ENCODE data around the gene IZUMO1. TPM values are rescaled to one million over a fixed set of nuclear protein-coding genes. Genes with fewer than 3 reads are reported as not detected.

The IZUMO1 gene
- total and polyA plus RNA-seq, 2 of the 13 experiments (the other 11 are each of a cell fraction or from before 2014, with no cell fraction given) = 0.07 to 0.22 TPM

DNA sequence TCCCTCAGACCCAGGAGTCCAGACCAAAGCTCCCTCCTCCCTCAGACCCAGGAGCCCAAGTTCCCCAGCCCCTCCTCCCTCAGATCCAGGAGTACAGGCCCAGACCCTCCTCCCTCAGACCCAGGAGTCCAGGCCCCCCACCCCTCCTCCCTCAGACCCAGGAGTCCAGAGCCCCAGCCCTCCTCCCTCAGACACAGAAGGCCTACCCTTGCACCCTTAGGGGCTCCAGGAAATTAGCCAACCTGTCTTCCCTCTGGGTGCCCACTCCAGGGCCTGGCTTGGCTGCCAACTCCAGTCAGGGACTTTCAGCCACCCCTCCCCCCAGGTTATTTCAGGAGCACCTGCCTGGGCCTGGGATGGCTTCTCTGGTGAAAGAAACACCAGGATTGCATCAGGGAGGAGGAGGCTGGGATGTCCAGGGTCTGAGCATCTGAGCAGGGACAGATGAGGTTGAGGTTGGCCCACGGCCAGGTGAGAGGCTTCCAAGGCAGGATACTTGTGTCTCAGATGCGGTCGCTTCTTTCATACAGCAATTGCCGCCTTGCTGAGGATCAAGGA is 8.5 kb upstream of the IZUMO1 start, which contains the start of gene FGF21 (continued):
- TF ChIP-seq HNF4G (IDR thresholded peaks at IDR 0.05; ENCODE audit: borderline replicate concordance, low read depth, low read length) (no peak), HNF4G (CRISPR knock-in tag; IDR thresholded peaks at IDR 0.05; ENCODE audit: borderline replicate concordance, low read depth) (no peak), MIER3 (CRISPR knock-in tag; IDR thresholded peaks at IDR 0.05; ENCODE audit: borderline replicate concordance) (no peak), FOXA3 (CRISPR knock-in tag; IDR thresholded peaks at IDR 0.05) (peak; percentile 33; the same call in 1 of the 2 replicates), EHMT2 (IDR thresholded peaks at IDR 0.05; ENCODE audit: borderline replicate concordance, low read depth, low read length) (no peak), NCOA1 (CRISPR knock-in tag; IDR thresholded peaks at IDR 0.05) (no peak), ZNF503 (CRISPR knock-in tag; IDR thresholded peaks at IDR 0.05) (no peak), ZFP37 (CRISPR knock-in tag; IDR thresholded peaks at IDR 0.05; ENCODE audit: borderline replicate concordance) (no peak), ZNF225 (CRISPR knock-in tag; IDR thresholded peaks at IDR 0.05) (peak; percentile 61; the same call in 1 of the 2 replicates), NFE2L1 (CRISPR knock-in tag; IDR thresholded peaks at IDR 0.05; ENCODE audit: borderline replicate concordance) (no peak), NFRKB (IDR thresholded peaks at IDR 0.05) (no peak)
- TF ChIP-seq, protein P1, sequence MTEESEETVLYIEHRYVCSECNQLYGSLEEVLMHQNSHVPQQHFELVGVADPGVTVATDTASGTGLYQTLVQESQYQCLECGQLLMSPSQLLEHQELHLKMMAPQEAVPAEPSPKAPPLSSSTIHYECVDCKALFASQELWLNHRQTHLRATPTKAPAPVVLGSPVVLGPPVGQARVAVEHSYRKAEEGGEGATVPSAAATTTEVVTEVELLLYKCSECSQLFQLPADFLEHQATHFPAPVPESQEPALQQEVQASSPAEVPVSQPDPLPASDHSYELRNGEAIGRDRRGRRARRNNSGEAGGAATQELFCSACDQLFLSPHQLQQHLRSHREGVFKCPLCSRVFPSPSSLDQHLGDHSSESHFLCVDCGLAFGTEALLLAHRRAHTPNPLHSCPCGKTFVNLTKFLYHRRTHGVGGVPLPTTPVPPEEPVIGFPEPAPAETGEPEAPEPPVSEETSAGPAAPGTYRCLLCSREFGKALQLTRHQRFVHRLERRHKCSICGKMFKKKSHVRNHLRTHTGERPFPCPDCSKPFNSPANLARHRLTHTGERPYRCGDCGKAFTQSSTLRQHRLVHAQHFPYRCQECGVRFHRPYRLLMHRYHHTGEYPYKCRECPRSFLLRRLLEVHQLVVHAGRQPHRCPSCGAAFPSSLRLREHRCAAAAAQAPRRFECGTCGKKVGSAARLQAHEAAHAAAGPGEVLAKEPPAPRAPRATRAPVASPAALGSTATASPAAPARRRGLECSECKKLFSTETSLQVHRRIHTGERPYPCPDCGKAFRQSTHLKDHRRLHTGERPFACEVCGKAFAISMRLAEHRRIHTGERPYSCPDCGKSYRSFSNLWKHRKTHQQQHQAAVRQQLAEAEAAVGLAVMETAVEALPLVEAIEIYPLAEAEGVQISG (CRISPR knock-in tag; IDR thresholded peaks at IDR 0.05) = no peak
- TF ChIP-seq, protein P2, sequence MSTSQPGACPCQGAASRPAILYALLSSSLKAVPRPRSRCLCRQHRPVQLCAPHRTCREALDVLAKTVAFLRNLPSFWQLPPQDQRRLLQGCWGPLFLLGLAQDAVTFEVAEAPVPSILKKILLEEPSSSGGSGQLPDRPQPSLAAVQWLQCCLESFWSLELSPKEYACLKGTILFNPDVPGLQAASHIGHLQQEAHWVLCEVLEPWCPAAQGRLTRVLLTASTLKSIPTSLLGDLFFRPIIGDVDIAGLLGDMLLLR (CRISPR knock-in tag; IDR thresholded peaks at IDR 0.05) = no peak
- TF ChIP-seq, protein P3, sequence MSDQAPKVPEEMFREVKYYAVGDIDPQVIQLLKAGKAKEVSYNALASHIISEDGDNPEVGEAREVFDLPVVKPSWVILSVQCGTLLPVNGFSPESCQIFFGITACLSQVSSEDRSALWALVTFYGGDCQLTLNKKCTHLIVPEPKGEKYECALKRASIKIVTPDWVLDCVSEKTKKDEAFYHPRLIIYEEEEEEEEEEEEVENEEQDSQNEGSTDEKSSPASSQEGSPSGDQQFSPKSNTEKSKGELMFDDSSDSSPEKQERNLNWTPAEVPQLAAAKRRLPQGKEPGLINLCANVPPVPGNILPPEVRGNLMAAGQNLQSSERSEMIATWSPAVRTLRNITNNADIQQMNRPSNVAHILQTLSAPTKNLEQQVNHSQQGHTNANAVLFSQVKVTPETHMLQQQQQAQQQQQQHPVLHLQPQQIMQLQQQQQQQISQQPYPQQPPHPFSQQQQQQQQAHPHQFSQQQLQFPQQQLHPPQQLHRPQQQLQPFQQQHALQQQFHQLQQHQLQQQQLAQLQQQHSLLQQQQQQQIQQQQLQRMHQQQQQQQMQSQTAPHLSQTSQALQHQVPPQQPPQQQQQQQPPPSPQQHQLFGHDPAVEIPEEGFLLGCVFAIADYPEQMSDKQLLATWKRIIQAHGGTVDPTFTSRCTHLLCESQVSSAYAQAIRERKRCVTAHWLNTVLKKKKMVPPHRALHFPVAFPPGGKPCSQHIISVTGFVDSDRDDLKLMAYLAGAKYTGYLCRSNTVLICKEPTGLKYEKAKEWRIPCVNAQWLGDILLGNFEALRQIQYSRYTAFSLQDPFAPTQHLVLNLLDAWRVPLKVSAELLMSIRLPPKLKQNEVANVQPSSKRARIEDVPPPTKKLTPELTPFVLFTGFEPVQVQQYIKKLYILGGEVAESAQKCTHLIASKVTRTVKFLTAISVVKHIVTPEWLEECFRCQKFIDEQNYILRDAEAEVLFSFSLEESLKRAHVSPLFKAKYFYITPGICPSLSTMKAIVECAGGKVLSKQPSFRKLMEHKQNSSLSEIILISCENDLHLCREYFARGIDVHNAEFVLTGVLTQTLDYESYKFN (CRISPR knock-in tag; conservative IDR thresholded peaks at IDR 0.05) = no peak
- TF ChIP-seq, protein P4, sequence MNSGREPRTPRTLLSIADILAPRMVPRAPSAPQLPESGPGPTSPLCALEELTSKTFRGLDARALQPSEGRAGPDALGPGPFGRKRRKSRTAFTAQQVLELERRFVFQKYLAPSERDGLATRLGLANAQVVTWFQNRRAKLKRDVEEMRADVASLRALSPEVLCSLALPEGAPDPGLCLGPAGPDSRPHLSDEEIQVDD (CRISPR knock-in tag; IDR thresholded peaks at IDR 0.05; ENCODE audit: borderline replicate concordance) = no peak
- TF ChIP-seq, protein P5, sequence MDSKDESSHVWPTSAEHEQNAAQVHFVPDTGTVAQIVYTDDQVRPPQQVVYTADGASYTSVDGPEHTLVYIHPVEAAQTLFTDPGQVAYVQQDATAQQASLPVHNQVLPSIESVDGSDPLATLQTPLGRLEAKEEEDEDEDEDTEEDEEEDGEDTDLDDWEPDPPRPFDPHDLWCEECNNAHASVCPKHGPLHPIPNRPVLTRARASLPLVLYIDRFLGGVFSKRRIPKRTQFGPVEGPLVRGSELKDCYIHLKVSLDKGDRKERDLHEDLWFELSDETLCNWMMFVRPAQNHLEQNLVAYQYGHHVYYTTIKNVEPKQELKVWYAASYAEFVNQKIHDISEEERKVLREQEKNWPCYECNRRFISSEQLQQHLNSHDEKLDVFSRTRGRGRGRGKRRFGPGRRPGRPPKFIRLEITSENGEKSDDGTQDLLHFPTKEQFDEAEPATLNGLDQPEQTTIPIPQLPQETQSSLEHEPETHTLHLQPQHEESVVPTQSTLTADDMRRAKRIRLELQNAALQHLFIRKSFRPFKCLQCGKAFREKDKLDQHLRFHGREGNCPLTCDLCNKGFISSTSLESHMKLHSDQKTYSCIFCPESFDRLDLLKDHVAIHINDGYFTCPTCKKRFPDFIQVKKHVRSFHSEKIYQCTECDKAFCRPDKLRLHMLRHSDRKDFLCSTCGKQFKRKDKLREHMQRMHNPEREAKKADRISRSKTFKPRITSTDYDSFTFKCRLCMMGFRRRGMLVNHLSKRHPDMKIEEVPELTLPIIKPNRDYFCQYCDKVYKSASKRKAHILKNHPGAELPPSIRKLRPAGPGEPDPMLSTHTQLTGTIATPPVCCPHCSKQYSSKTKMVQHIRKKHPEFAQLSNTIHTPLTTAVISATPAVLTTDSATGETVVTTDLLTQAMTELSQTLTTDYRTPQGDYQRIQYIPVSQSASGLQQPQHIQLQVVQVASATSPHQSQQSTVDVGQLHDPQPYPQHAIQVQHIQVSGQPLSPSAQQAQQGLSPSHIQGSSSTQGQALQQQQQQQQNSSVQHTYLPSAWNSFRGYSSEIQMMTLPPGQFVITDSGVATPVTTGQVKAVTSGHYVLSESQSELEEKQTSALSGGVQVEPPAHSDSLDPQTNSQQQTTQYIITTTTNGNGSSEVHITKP (CRISPR knock-in tag; IDR thresholded peaks at IDR 0.05; ENCODE audit: low read depth) = no peak

All from HepG2 (cell line).